HEK293 (cell line): ENCODE data around the gene DGKD.

Experiments
- CTCF ChIA-PET: fragments of 350-600 bp; formaldehyde crosslinking; extraction: SDS; loops from one replicate; lab custom pipeline; 2021; ENCODE audit warnings: antibody characterized with exemption; lab: Yijun Ruan, JAX
- POLR2A ChIA-PET: fragments of 300-600 bp; formaldehyde crosslinking; extraction: SDS; loops from one replicate; lab custom pipeline; 2020; ENCODE audit warnings: antibody characterized with exemption, inconsistent platforms; lab: Yijun Ruan, JAX
- H3K27ac ChIP-seq: fragments of 200-500 bp; sonication (Bioruptor generic); 2 replicates; pipeline ENCODE4 v1.5.1; 2014; ENCODE audit warnings: low read depth, low read length, control low read depth, inconsistent platforms; ENCODE audit errors: extremely low read depth
- H3K36me3 ChIP-seq, 2 experiments: fragments of 200-500 bp in 1 of 2; sonication (Bioruptor generic) in 1 of 2; 1 replicate in 1 of 2; 2 replicates in 1 of 2; pipeline ENCODE4 v1.5.1; 2014 to 2017; ENCODE audit warnings: inconsistent platforms in 2 of 2, low read length in 2 of 2; ENCODE audit not compliant: control insufficient read depth in 2 of 2, insufficient read depth in 1 of 2
- H3K4me1 ChIP-seq: fragments of 200-500 bp; sonication (Bioruptor generic); 2 replicates; pipeline ENCODE4 v1.5.1; 2014; ENCODE audit warnings: mild to moderate bottlenecking, low read length, inconsistent platforms; ENCODE audit not compliant: control insufficient read depth, insufficient read depth
- H3K4me3 ChIP-seq: 2 replicates; pipeline ENCODE4 v1.5.1; 2011; ENCODE audit warnings: low read depth, mild to moderate bottlenecking, control low read depth, low read length, moderate library complexity
- H3K9me3 ChIP-seq: fragments of 200-500 bp; sonication (Bioruptor generic); 2 replicates; pipeline ENCODE4 v1.5.1; 2014; ENCODE audit warnings: low read depth, low read length, inconsistent platforms; ENCODE audit not compliant: control insufficient read depth, insufficient read depth
- EGR2 ChIP-seq: fragments of 450-650 bp; formaldehyde crosslinking; IDR thresholded peaks from 2 replicates; pipeline ENCODE4 v1.5.1; 2016; ENCODE audit warnings: low read depth, missing biosample characterization, missing genetic modification characterization
- HIC1 ChIP-seq: fragments of 450-650 bp; formaldehyde crosslinking; IDR thresholded peaks from 2 replicates; pipeline ENCODE4 v1.5.1; 2016; ENCODE audit warnings: missing biosample characterization, missing genetic modification characterization
- IKZF3 ChIP-seq: fragments of 450-650 bp; IDR thresholded peaks from 2 replicates; pipeline ENCODE4 v1.5.0; 2018; ENCODE audit warnings: missing biosample characterization, mild to moderate bottlenecking, missing genetic modification characterization, moderate library complexity
- PRDM2 ChIP-seq: fragments of 450-650 bp; formaldehyde crosslinking; IDR thresholded peaks from 2 replicates; pipeline ENCODE4 v1.5.1; 2016; ENCODE audit warnings: missing biosample characterization, missing genetic modification characterization, borderline replicate concordance
- REPIN1 ChIP-seq: fragments of 450-650 bp; formaldehyde crosslinking; IDR thresholded peaks from 2 replicates; pipeline ENCODE4 v1.5.1; 2017; ENCODE audit warnings: missing biosample characterization, missing genetic modification characterization, low read depth
- TCF7L2 ChIP-seq: IDR thresholded peaks from 2 replicates; pipeline ENCODE4 v1.6.1; 2011; ENCODE audit warnings: low read depth, mild to moderate bottlenecking, inconsistent platforms, low read length, moderate library complexity, borderline replicate concordance
- ZBTB1 ChIP-seq: fragments of 450-650 bp; formaldehyde crosslinking; IDR thresholded peaks from 2 replicates; pipeline ENCODE4 v1.5.1; 2016; ENCODE audit warnings: missing biosample characterization, missing genetic modification characterization
- ZBTB6 ChIP-seq: fragments of 450-650 bp; formaldehyde crosslinking; IDR thresholded peaks from 2 replicates; pipeline ENCODE4 v1.5.1; 2017; ENCODE audit warnings: missing biosample characterization, missing genetic modification characterization
- ZNF175 ChIP-seq: fragments of 450-650 bp; formaldehyde crosslinking; IDR thresholded peaks from 2 replicates; pipeline ENCODE4 v1.5.1; 2016; ENCODE audit warnings: missing biosample characterization, missing genetic modification characterization
- ZNF202 ChIP-seq: fragments of 450-650 bp; formaldehyde crosslinking; IDR thresholded peaks from 2 replicates; pipeline ENCODE4 v1.5.1; 2016; ENCODE audit warnings: missing biosample characterization, missing genetic modification characterization, borderline replicate concordance
- ZNF239 ChIP-seq: fragments of 450-650 bp; formaldehyde crosslinking; IDR thresholded peaks from 2 replicates; pipeline ENCODE4 v1.5.1; 2016; ENCODE audit warnings: missing biosample characterization, missing genetic modification characterization
- ZNF24 ChIP-seq: fragments of 450-650 bp; formaldehyde crosslinking; IDR thresholded peaks from 2 replicates; pipeline ENCODE4 v1.5.1; 2016; ENCODE audit warnings: missing biosample characterization, missing genetic modification characterization
- ZNF302 ChIP-seq: fragments of 450-650 bp; formaldehyde crosslinking; IDR thresholded peaks from 2 replicates; pipeline ENCODE4 v1.5.1; 2016; ENCODE audit warnings: missing biosample characterization, missing genetic modification characterization, low read depth
- ZNF426 ChIP-seq: fragments of 450-650 bp; formaldehyde crosslinking; IDR thresholded peaks from 2 replicates; pipeline ENCODE4 v1.5.1; 2017; ENCODE audit warnings: missing biosample characterization, missing genetic modification characterization, mild to moderate bottlenecking, inconsistent platforms, moderate library complexity
- ZNF514 ChIP-seq: fragments of 450-650 bp; formaldehyde crosslinking; IDR thresholded peaks from 2 replicates; pipeline ENCODE4 v1.5.1; 2016; ENCODE audit warnings: missing biosample characterization, missing genetic modification characterization
- ZNF518A ChIP-seq: fragments of 450-650 bp; formaldehyde crosslinking; conservative IDR thresholded peaks from 2 replicates; pipeline ENCODE4 v1.5.1; 2016; ENCODE audit warnings: low read depth, missing biosample characterization, missing genetic modification characterization
- ZNF585B ChIP-seq: fragments of 450-650 bp; formaldehyde crosslinking; IDR thresholded peaks from 2 replicates; pipeline ENCODE4 v1.5.1; 2016; ENCODE audit warnings: missing biosample characterization, missing genetic modification characterization
- ZNF596 ChIP-seq: fragments of 450-650 bp; IDR thresholded peaks from 2 replicates; pipeline ENCODE4 v1.5.0; 2018; ENCODE audit warnings: missing biosample characterization, mild to moderate bottlenecking, missing genetic modification characterization, moderate library complexity
- ZNF623 ChIP-seq: fragments of 450-650 bp; formaldehyde crosslinking; IDR thresholded peaks from 2 replicates; pipeline ENCODE4 v1.5.1; 2016; ENCODE audit warnings: missing biosample characterization, missing genetic modification characterization
- ZXDB ChIP-seq: fragments of 450-650 bp; formaldehyde crosslinking; IDR thresholded peaks from 2 replicates; pipeline ENCODE4 v1.5.1; 2016; ENCODE audit warnings: missing biosample characterization, missing genetic modification characterization

Gene DGKD

GRCh38 chr2:233490831-233491230 lies 136.5 kb downstream of the DGKD start:
- Histone ChIP-seq H3K4me3 (no peak overlapping the region), H3K27ac (no peak overlapping the region), H3K36me3 (peaks cover 3 to 66% of the 10 kb centered on the region in 2 experiments)
- CTCF ChIA-PET = interaction anchor here (0.7 kb wide), 1 partner anchor 368 kb away, joined by 3 read pairs; no protein-coding TSS in a partner anchor
- TF ChIP-seq ZNF239 (tag by site-specific recombination) = no peak
- no peak for TF ChIP-seq PRDM2 (tag by site-specific recombination)
- no peak for TF ChIP-seq EGR2 (tag by site-specific recombination)
- TF ChIP-seq ZNF585B (tag by site-specific recombination) = no peak
- TF ChIP-seq ZNF518A (tag by site-specific recombination) = no peak
- TF ChIP-seq ZNF514 = no peak
- TF ChIP-seq HIC1 (tag by site-specific recombination) = no peak
- TF ChIP-seq ZNF202 (tag by site-specific recombination) = no peak
- no peak for TF ChIP-seq REPIN1 (tag by site-specific recombination)
- TF ChIP-seq ZXDB (tag by site-specific recombination) = no peak
- TF ChIP-seq ZNF623 (tag by site-specific recombination) = no peak
- TF ChIP-seq ZNF596 (tag by site-specific recombination) = no peak
- no peak for TF ChIP-seq IKZF3
- no peak for TF ChIP-seq ZBTB1
- no peak for TF ChIP-seq ZNF24 (tag by site-specific recombination)
- no peak for TF ChIP-seq TCF7L2
- no peak for TF ChIP-seq ZNF426 (tag by site-specific recombination)
- TF ChIP-seq ZNF302 = no peak
- no peak for TF ChIP-seq ZBTB6 (tag by site-specific recombination)
- TF ChIP-seq ZNF175 (tag by site-specific recombination) = no peak
- TF ChIP-seq, all 188 proteins: peak for 0
- H3K9me3 ChIP-seq = no peaks in the 10 kb centered on the region
- POLR2A ChIA-PET = no interaction called here
- no peaks in the 10 kb centered on the region for H3K4me1 ChIP-seq
